ENCODE results near the gene EFCAB8.
"Not testable (repeated sequence)": the region's sequence is repeated elsewhere in the genome, so short reads cannot be mapped to it uniquely, and the experiment has no call there.

Gene EFCAB8

GRCh38 chr20:32959351-32960221 lies 100.9 kb downstream of the EFCAB8 start:
- DNase-seq: no peak

- no peak for DNase-seq
Observed at GRCh38 chr20:32960222-32960518, 101.4 kb downstream of the EFCAB8 start.

GRCh38 chr20:32960849-32961731 lies 102.4 kb downstream of the EFCAB8 start:
- DNase-seq: no peak

- no peak for DNase-seq
Observed at GRCh38 chr20:32962053-32962452, 103.3 kb downstream of the EFCAB8 start.

GRCh38 chr20:32962646-32963045 lies 103.9 kb downstream of the EFCAB8 start:
- not testable (repeated sequence) for DNase-seq

- DNase-seq: no peak
Observed at GRCh38 chr20:32963176-32963575, 104.5 kb downstream of the EFCAB8 start.

- DNase-seq: no peak
Observed at GRCh38 chr20:32964575-32964974, 105.9 kb downstream of the EFCAB8 start.

GRCh38 chr20:32965115-32965514 lies 106.4 kb downstream of the EFCAB8 start:
- no peak for DNase-seq

- no peak for DNase-seq
Observed at GRCh38 chr20:32965581-32966373, 107.1 kb downstream of the EFCAB8 start.

GRCh38 chr20:32966382-32966781 lies 107.7 kb downstream of the EFCAB8 start:
- DNase-seq: no peak

GRCh38 chr20:32966881-32967781 lies 108.4 kb downstream of the EFCAB8 start:
- no peak for DNase-seq

GRCh38 chr20:32967961-32968457 lies 109.3 kb downstream of the EFCAB8 start:
- DNase-seq: no peak

- DNase-seq: no peak
Observed at GRCh38 chr20:32968478-32969241, 109.9 kb downstream of the EFCAB8 start.

- DNase-seq: no peak
Observed at GRCh38 chr20:32969356-32970114, 110.8 kb downstream of the EFCAB8 start.

GRCh38 chr20:32970115-32970972 lies 111.6 kb downstream of the EFCAB8 start:
- DNase-seq: no peak

GRCh38 chr20:32970973-32971300 lies 112.2 kb downstream of the EFCAB8 start:
- no peak for DNase-seq

- no peak for DNase-seq
Observed at GRCh38 chr20:32971703-32972161, 113.0 kb downstream of the EFCAB8 start.

GRCh38 chr20:32972181-32973076 lies 113.7 kb downstream of the EFCAB8 start:
- DNase-seq: no peak

Measured in NCI-H82 (cell line).